Measurements from ENCODE around the gene ARID5A. TPM values are rescaled to one million over a fixed set of nuclear protein-coding genes. Genes with fewer than 3 reads are reported as not detected.

Gene ARID5A, protein sequence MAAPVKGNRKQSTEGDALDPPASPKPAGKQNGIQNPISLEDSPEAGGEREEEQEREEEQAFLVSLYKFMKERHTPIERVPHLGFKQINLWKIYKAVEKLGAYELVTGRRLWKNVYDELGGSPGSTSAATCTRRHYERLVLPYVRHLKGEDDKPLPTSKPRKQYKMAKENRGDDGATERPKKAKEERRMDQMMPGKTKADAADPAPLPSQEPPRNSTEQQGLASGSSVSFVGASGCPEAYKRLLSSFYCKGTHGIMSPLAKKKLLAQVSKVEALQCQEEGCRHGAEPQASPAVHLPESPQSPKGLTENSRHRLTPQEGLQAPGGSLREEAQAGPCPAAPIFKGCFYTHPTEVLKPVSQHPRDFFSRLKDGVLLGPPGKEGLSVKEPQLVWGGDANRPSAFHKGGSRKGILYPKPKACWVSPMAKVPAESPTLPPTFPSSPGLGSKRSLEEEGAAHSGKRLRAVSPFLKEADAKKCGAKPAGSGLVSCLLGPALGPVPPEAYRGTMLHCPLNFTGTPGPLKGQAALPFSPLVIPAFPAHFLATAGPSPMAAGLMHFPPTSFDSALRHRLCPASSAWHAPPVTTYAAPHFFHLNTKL
- total RNA-seq = 10 to 100 TPM; 74.4 to 74.6 TPM

DNA sequence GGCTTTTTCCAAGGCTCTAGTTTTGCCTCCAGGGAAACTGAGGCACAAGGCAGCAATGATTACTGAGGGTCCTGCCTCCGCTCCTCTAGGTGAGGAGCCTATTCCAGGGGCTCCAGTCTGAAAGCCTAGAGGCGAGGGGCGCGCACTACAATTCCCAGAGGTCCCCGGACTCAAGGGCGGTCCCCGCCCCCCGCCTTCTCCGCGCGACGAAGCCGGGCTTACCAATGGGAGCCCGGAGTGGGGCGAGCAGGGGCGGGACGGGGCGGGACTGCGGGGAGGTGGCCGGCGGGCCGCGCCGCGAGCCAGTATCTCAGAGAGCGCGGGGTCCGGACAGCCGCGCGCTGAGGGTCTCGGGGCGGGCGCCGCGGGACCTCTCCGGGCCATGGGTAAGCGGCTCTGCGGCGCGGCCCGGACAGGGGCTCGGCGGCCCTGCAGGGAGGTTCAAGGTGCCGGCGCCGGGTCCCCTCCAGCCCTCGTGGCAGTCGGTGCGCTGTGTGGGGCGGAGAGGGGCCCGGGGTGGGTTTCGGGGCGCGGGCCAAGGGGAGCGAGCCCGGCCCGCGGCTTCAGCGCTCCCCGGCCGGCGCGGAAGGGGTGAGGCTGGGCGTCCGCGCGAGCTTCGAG lies at the start of gene ARID5A:
Gene ARID5A, plus strand, starts transcription at position 308 of the 621 bp plus-strand sequence. Its CDS starts 75 bp downstream, at position 383.

DNA sequence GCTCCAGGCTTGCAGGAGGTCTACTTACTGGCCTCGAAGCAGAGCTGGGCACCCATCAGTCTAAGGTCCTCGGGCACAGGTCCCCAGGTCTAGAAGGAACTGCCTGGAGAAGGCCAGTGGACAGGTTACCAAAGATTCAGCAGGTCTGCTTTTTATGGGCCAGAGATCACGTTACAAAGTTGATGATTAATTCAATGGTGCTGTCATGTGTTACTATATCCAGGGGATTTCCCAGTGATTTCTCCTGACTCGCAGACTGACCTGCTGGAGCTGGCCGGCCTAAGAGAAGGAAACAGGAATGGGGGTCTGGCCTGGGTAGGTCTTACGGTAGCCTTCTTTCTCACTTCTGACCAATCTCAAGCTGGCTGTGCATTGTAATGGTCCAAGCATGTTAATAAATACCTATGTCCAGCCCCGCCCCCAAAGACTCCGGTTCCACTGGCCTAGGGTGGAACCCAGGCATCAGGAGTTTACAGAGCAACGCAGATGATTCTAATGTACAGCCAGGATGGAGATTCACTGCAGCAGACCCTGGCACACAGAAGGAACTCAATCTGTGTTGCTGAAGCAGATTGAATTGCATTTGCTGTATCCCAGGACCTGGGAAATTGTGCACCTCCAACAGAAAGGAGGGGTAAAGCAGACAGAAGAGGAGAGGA lies 31.2 kb upstream of the ARID5A start, which contains the start of gene NEURL3:
Gene NEURL3, minus strand, starts transcription at position 127 of the 659 bp plus-strand sequence. Its CDS starts 71 bp downstream, at position 56.

Other genes with a start within 250 kb of the ARID5A start
- gene SNRNP200, start 231.2 kb upstream of the ARID5A start, total RNA-seq = 100 to 1,000 TPM; 144 to 155 TPM
- gene ITPRIPL1, start 211.4 kb upstream of the ARID5A start, total RNA-seq = 10 to 100 TPM; 27.9 to 28.9 TPM
- gene NCAPH, start 201.0 kb upstream of the ARID5A start, total RNA-seq = 10 to 100 TPM; 50.3 to 55.3 TPM
- gene NEURL3, start 31.4 kb upstream of the ARID5A start, total RNA-seq = not detected
- gene KANSL3, start 101.6 kb downstream of the ARID5A start, total RNA-seq = 10 to 100 TPM; 45.7 to 48.9 TPM
- gene FER1L5, start 106.0 kb downstream of the ARID5A start, total RNA-seq = not detected
- gene LMAN2L, start 203.3 kb downstream of the ARID5A start, total RNA-seq = 1 to 10 TPM; 7.0 to 7.5 TPM
- 1 to 10 TPM; 6.8 to 7.6 TPM for gene CNNM4, start 224.2 kb downstream of the ARID5A start, total RNA-seq

All from activated naive CD4-positive, alpha-beta T cell treated with anti-CD3 and anti-CD28 coated beads, Interleukin-2, amount 10 ng/mL, durations not matched to agents 5 hours and 36 hours (primary cell).